AG09309 (cell line): ENCODE measurements around the gene HARBI1.

ENCODE experiments used
- DNase-seq: peaks from one replicate; pipeline ENCODE4 v3.0.0-alpha.2; 2010; ENCODE audit warnings: low read depth
- H3K4me3 ChIP-seq: 2 replicates; pipeline ENCODE4 v1.5.1; 2011; ENCODE audit warnings: mild to moderate bottlenecking, low read depth, low read length, moderate library complexity; ENCODE audit not compliant: control insufficient read depth
- CTCF ChIP-seq: IDR thresholded peaks from 2 replicates; pipeline ENCODE4 v1.5.1; 2011; ENCODE audit warnings: mild to moderate bottlenecking, low read depth, low read length, inconsistent platforms; ENCODE audit not compliant: insufficient read depth, control insufficient read depth; ENCODE audit errors: missing control alignments

HARBI1 gene

GRCh38 chr11:46611526-46612304 lies 5.3 kb downstream of the HARBI1 start:
- DNase-seq: no peak
- H3K4me3 ChIP-seq: no peak overlapping the region
- TF ChIP-seq CTCF: no peak

GRCh38 chr11:46609386-46609785 lies 7.6 kb downstream of the HARBI1 start:
- no peak for TF ChIP-seq CTCF
- H3K4me3 ChIP-seq: no peak overlapping the region
- DNase-seq: no peak

GRCh38 chr11:46607516-46607915 lies 9.5 kb downstream of the HARBI1 start:
- no peak overlapping the region for H3K4me3 ChIP-seq
- TF ChIP-seq CTCF: no peak
- DNase-seq: no peak

- TF ChIP-seq CTCF: no peak
- DNase-seq: no peak
- no peak overlapping the region for H3K4me3 ChIP-seq
These were observed 12.2 kb downstream of the HARBI1 start for GRCh38 chr11:46604796-46605195.

- no peak for DNase-seq
- no peak overlapping the region for H3K4me3 ChIP-seq
- TF ChIP-seq CTCF: no peak
These were observed 13.2 kb downstream of the HARBI1 start for GRCh38 chr11:46603704-46604308.

GRCh38 chr11:46601129-46601528 lies 15.9 kb downstream of the HARBI1 start:
- TF ChIP-seq CTCF: no peak
- H3K4me3 ChIP-seq: no peak overlapping the region
- DNase-seq: no peak
